ENCODE measurements around the gene AXIN2.

DNA sequence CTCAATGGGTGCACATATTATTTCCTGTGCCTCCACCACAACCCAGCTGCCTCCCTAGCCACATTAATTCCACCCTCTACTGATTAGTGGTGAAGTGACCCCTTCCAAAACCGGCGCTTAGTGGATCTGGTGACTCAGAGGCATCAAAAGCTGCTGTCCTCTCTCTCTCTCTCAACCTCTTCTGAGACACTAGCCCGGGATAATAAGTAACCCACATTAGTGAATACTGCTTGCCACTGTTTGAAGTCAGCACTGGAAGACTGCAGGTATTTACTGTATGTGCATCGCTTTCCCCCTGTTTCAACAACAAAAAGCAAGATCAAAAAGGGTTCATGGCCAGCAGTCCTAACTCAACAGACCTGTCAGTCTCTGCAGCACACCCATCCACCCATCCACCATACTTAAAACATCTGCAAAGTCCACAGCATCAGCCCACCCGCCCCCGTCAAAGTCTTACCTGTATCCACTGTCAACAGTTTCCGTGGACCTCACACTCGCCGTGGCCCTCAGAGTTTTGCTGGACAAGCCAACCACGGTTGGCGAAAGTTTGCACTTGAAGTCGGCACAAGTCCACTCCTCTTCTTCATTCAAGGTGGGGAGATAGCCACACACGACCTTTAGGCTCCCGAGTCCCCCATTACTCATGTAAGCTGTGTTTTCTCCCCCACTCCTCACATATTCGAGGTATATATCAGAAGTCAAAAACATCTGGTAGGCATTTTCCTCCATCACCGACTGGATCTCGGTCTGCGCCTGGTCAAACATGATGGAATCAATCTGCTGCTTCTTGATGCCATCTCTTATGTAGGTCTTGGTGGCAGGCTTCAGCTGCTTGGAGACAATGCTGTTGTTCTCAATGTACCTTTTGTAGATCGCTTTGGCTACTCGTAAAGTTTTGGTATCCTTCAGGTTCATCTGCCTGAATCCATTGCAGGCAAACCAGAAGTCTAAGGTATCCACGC lies 3.8 kb downstream of the AXIN2 start:
- TF ChIP-seq POLR2A (IDR thresholded peaks at IDR 0.05; ENCODE audit: low read depth) (no peak), CTCF (IDR thresholded peaks at IDR 0.05) (no peak), EP300 (IDR thresholded peaks at IDR 0.05) (no peak)

Measured in esophagus muscularis mucosa (tissue), 4 donors.